Forelimb muscle (tissue), 1 donor: Measurements from ENCODE around the gene PCID2. TPM values are rescaled to one million over a fixed set of nuclear protein-coding genes. Genes with fewer than 3 reads are reported as not detected.
"Not testable (repeated sequence)": the region's sequence is repeated elsewhere in the genome, so short reads cannot be mapped to it uniquely, and the experiment has no call there.

Experiments
- DNase-seq: peaks from one replicate; pipeline ENCODE4 v3.0.0-alpha.2; 2013; ENCODE audit warnings: low read depth
- polyA plus RNA-seq: library from polyadenylated mRNA; unstranded; fragments of 120-200 nt; gene quantifications from one replicate; pipeline ENCODE4 v1.2.1, GENCODE V29; 2013; ENCODE audit not compliant: insufficient read length

Gene PCID2
- 39.9 TPM for polyA plus RNA-seq

DNA sequence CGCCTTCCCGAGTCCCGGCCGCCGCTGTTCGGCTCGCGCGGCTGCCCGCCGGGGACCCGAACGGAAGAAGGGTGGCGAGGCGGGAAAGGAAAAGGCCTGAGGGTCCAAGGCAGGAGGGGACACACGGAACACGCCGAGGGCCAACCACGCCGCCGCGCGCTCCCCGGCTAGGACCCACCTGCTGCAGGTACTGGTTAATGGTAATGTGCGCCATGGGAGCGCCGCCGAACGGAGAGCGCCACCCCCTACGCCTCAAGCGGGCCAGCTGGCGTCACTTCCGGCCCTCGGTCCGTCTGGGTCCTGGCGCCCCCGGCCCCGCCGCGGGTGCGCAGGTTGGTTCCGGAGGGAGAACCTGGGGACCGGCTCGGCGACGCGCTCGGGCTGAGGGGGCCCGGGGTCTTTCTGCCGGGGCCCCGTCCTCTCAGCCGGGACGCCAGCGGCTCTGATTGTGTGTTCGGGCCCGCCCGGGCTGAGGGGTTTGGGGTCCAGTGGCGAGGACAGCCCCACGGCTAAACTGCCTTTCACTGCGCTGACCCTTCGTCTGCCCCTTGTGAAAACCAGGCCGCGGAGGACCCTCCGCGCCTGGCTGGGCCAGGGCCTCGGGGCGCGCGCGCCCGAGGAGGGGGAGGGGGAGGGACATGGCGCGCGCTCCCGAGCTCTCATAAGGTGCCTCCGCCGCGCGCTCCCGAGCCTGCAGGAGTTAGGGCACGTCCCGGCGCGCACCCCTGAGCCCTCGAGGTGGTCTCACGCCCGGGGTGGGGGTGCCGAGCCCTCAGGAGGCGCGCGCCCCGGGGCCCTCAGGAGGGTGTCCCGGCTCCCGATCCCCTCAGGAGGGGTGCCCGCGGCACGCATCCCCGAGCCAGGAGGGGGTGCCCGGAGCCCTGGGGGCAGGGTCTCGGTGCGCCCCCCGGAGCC lies at the start of gene PCID2:
TSS of gene PCID2 (minus strand) at position 249 of the 915 bp plus-strand sequence. CDS start at position 214, 35 bp downstream.
- DNase-seq, result no peak

DNA sequence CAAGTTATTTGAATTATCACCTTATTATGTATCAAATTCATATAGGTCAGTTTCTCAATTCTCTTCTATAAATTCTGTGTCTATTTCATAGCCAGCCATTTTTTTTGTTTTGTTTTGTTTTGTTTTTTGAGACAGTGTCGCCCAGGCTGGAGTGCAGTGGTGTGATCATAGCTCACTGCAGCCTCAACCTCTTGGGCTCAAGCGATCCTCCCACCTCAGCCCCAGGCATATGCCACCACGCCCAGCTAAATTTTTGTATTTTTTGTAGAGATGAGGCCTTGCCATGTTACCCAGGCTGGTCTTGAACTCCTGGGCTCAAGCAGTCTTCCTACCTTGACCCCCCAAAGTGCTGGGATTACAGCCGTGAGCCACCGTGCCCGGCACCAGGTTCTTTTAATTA lies 49.4 kb upstream of the PCID2 start:
- not testable (repeated sequence) for DNase-seq

DNA sequence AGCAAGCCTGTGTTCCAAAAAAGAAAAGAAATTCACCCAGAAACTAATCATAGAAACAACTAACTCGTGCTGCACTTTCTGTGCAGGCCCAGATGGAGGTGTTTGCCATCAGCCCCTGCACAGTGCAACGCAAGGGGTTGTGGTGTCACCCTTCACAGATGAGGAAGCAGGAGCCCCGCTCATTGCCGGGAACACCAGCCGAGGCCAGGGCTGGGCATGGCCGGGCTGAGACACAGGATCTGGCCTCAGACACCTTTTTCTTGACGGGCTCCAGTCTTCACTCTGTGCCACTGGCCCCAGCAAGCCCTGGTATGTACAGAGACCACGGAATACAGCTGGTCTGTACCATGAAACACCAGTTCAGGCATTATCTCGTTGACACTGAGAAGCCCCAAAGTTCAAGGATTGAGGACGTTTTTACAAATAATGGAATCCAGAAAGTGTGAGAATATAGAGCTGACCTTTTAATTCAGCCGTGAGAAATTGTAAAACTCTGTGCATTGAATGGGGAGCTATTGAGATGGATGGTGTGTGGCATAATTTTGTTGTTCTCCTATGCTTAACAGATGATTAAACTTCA lies 44.1 kb upstream of the PCID2 start:
- DNase-seq, result no peak

DNA sequence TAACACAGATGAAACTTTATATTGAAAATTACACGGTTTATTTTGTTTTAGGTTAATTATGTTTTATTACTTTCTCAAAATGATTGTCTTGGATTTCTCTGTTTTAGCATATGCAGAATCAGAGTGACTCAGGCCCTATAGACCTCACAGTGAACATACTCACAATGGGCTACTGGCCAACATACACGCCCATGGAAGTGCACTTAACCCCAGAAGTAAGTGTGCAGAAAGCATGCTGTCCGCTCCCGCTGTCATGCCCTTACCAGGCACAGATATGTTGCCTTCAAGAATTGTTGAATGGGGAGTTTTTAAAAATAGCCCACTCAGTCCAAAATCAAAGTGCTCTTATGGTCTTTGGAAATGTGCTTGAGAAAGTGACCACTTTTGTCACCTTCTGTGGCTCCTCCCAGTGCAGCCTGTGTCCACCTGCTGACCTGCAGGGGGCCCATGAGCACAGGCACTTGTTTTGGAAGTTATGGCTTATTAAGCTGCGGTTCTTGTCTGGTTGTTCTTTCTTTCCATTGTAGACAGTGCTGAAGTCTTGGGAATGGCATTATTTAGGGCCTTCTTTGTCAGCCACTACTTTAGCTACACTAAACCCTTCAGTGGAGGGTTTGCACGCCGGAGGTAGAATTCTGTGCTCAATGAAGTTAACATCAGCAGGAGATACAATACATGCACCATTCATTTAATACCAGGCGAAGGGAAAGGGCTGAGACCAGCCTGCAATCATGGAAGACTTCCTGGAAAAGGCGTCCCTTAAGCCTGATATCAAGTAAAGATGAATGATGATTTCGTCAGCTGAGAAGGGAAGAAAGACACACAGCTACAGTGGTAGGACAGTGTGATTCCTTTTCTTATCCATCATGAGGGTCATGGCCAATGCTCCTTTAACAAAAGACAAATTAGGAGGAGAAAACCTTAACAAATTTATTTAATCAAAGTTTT lies 37.7 kb upstream of the PCID2 start:
- DNase-seq, result no peak

- DNase-seq, result no peak
These were observed 35.4 kb upstream of the PCID2 start for GRCh38 chr13:113243847-113244246.

DNA sequence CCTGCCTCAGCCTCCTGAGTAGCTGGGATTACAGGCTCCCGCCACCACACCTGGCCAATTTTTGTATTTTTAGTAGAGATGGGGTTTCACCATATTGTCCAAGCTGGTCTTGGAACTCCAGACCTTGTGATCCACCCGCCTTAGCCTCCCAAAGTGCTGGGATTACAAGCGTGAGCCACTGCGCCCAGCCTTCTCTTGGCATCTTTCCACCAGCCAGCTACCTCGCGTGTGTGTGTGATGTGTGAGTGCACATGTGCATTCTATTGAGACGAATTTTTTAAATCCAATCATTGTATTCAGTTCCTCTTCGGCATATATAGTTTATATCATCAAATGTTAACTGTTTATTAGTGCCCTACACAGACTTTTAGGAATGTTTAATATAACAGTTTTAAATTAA lies 33.2 kb upstream of the PCID2 start:
- not testable (repeated sequence) for DNase-seq

GRCh38 chr13:113239986-113240385 lies 31.5 kb upstream of the PCID2 start:
- no peak for DNase-seq

DNA sequence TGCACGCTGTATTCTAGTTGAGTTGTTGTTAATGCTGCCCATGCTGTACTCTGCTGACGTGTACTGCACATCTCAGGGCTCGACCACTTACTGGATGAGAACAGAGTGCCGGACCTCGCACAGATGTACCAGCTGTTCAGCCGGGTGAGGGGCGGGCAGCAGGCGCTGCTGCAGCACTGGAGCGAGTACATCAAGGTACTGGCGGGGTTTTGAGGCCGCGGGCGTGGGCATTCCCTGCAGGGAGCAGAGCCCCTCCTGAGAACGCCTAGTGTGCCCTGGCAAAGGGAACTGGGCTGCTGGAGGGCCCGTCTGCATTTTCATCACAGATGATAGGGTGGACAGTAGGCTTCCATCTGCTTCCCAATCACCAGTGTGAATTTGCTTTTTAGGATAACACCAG lies 30.9 kb upstream of the PCID2 start:
- DNase-seq, result no peak

DNA sequence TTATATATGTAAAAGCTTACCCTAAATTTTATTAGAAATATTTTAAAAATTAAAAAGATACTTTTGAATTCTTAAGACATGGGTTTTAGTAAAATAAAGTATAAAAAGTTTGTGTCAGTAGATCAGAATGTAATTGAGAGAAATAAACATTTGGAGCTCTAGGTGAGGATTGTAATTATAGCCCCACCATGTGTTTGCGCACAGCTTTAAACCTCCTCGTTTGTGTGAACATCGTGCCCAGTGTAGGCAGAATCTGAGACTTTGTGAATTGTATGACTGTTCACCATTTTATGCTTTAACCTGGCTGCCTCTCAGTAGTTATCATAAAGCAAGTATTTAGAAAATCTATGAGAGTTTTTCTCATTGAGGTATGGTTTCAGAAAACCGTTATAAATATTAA lies 30.1 kb upstream of the PCID2 start:
- DNase-seq, result no peak

- no peak for DNase-seq
These were observed 24.6 kb upstream of the PCID2 start for GRCh38 chr13:113233101-113233500.

DNA sequence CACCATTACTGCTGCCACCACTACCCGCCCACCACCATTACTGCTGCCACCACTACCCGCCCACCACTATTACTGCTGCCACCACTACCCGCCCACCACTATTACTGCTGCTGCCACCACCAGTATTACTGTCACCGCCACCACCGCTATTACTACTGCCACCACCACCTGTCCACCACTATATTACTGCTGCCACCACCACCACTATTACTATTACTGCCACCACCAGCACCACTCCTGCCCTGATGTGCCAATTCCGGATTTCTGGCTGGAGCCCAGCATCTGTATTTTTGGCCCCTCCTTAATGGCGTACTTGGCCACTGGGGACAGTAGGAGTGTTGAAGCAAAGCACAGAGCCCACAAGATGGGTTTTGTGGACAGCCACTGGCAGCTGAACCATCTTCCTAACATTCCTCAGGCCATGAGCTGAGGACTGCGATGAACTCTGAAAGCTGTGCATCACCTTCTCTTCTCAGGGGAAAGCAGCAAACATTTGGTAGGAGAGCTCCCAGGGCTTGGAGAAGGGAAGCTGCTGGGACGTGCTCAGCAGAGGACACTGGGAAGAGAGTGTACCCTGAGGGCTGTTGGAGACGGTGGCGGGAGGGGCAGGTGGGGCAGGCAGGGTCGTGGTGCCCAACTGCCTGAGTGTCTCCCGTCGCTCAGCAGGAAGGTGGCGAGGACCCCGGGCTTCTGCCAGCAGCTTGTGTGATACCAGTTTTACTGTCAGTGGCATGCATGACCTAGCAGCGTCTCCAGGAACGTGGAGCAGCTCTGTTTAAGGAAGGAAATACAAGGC lies 23.9 kb upstream of the PCID2 start:
- DNase-seq, result no peak

DNA sequence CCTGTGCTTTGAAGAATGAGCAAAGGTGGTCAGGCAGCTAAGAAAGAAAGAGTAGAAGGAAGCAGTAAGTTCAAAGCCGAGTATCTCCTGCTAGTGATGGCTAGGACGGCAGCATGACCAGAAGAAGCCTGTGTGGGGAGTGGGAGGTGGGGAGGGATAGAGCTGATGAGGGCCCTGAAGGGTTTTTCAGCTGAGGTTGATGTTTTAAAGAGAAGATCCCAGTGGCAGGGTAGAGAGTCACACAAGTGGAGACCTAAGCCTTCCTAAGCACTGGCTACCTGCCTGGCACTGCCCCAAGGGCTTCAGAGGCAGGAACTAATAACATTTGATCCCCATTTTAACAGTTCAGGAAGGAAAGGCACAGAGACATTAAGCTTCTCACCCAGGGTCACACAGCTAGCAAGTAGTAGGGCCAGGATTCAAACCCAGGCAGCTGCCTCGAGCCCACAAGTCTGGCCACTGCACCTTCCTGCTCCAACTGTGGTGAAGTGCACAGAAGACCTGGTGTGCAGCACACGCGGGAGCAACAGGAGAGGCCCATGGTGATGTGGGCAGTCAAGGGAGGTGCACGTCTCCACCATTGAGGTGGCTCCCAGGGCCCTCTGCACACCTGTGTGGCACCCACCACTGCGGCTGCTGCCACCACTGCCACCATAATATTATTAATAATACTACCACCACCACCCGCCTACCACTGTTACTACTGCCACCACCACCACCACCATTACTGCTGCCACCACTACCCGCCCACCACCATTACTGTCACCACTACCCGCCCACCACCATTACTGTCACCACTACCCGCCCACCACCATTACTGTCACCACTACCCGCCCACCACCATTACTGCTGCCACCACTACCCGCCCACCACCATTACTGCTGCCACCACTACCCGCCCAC lies 23.1 kb upstream of the PCID2 start:
- DNase-seq, result no peak

DNA sequence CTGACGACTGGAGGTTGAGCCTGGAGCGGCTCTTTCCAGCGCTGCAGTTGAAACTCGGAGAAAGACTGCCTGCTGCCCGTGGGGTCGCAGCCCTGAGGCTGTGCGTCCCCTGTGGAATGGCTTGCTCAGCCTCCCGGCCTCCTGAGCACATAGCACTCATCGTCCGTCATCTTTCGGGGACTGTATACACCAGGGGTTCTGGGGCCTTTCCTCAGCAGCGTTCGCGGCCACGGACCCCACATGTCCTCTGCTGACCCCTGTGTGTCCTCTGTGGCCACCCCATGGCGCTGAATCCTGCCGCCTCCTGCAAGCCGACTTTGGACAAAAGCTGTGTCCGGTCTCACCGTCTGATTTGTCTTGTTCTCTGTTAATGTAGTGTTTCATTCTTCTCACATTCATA lies 21.3 kb upstream of the PCID2 start:
- no peak for DNase-seq

DNA sequence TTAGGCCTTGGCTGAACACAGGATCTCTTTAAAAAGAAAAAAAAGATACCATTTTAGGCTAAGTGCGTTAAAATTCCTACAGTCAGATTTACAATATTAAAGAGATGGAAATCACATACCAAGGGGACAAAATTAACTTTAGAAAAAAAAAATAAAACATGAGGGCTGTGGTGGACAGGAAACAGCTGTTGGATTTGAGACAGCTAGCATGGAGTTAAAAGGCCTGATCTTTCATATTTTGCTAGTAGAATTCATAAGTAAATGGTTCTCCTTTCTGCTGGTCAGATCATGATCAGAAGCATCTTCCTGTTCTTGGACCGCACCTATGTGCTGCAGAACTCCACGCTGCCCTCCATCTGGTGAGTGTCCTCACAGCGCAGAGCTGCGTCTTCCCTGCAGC lies 20.7 kb upstream of the PCID2 start:
- no peak for DNase-seq

GRCh38 chr13:113226873-113227450 lies 18.5 kb upstream of the PCID2 start:
- no peak for DNase-seq

DNA sequence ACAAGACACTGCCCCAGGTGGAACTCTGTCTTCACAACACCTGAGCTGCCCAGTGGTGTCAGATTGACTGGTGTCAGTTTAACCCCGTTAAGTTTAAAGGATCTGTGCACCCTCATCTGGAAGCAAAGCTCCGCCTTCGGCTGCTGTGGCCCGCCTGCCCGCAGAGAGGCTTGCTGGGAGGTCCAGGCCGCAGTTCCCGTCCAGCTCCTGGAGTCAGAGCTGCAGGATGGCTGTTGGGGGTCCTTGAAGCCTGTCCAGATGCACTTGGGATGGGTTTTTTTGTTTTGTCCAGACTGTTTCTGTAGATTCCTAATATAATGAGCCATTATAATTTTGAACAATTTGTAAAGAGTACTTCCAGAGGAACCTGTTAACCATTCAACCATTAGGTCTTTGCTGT lies 17.0 kb upstream of the PCID2 start:
- no peak for DNase-seq

GRCh38 chr13:113224486-113224885 lies 16.0 kb upstream of the PCID2 start:
- no peak for DNase-seq

- no peak for DNase-seq
These were observed 14.6 kb upstream of the PCID2 start for GRCh38 chr13:113223070-113223469.

- DNase-seq, result no peak
These were observed 12.4 kb upstream of the PCID2 start for GRCh38 chr13:113220877-113221276.

- DNase-seq, result no peak
These were observed 11.7 kb upstream of the PCID2 start for GRCh38 chr13:113220141-113220598.
